DND-41 (cell line): Measurements from ENCODE around the gene ATP2B1.
"Not testable (repeated sequence)": the region's sequence is repeated elsewhere in the genome, so short reads cannot be mapped to it uniquely, and the experiment has no call there.

ENCODE experiments used
- ATAC-seq: fragments of 200-7000 bp; cut with Tn5 transposase; 3 replicates; pipeline ENCODE4 v1.9.1; 2021; ENCODE audit warnings: low read depth; ENCODE audit not compliant: insufficient read depth
- DNase-seq: peaks from one replicate; pipeline ENCODE4 v3.0.0-alpha.2; 2020
- H2AFZ ChIP-seq: 2 replicates; pipeline ENCODE4 v1.6.0; 2012; ENCODE audit warnings: low read depth, low read length
- H3K27ac ChIP-seq: 2 replicates; pipeline ENCODE4 v1.5.1; 2012; ENCODE audit warnings: low read length, inconsistent platforms
- H3K27me3 ChIP-seq: fragments of 200-600 bp; sonication (generic); 2 replicates; pipeline ENCODE4 v1.6.0; 2012; ENCODE audit warnings: low read length, mild to moderate bottlenecking, inconsistent platforms; ENCODE audit not compliant: insufficient read depth, poor library complexity
- H3K36me3 ChIP-seq: 2 replicates; pipeline ENCODE4 v1.5.1; 2012; ENCODE audit warnings: low read length, inconsistent platforms; ENCODE audit not compliant: insufficient read depth
- H3K4me1 ChIP-seq: 2 replicates; pipeline ENCODE4 v1.5.1; 2012; ENCODE audit warnings: mild to moderate bottlenecking, low read length; ENCODE audit not compliant: insufficient read depth
- H3K4me2 ChIP-seq: 2 replicates; pipeline ENCODE4 v1.6.0; 2012; ENCODE audit warnings: mild to moderate bottlenecking, moderate library complexity, low read length, inconsistent platforms; ENCODE audit not compliant: insufficient read depth
- H3K4me3 ChIP-seq, 2 experiments: fragments of 200-600 bp in 1 of 2; shearing (Covaris generic) in 1 of 2; 2 replicates each; pipeline ENCODE4 v1.5.1; 2012 to 2016; ENCODE audit warnings: inconsistent platforms in 2 of 2, low read length in 2 of 2, mild to moderate bottlenecking in 2 of 2, low read depth in 1 of 2, moderate library complexity in 1 of 2
- H3K79me2 ChIP-seq: 2 replicates; pipeline ENCODE4 v1.6.0; 2012; ENCODE audit warnings: low read length, inconsistent platforms; ENCODE audit not compliant: insufficient read depth
- H3K9ac ChIP-seq: 2 replicates; pipeline ENCODE4 v1.6.0; 2012; ENCODE audit warnings: low read depth, mild to moderate bottlenecking, inconsistent platforms, low read length, moderate library complexity
- H3K9me3 ChIP-seq: 2 replicates; pipeline ENCODE4 v1.5.1; 2012; ENCODE audit warnings: low read length, moderate library complexity, mild to moderate bottlenecking, inconsistent platforms; ENCODE audit not compliant: insufficient read depth, severe bottlenecking
- H4K20me1 ChIP-seq: 2 replicates; pipeline ENCODE4 v1.6.0; 2012; ENCODE audit warnings: low read length; ENCODE audit not compliant: insufficient read depth
- CTCF ChIP-seq: IDR thresholded peaks from 2 replicates; pipeline ENCODE4 v1.5.1; 2012; ENCODE audit warnings: borderline replicate concordance, low read length, moderate library complexity, mild to moderate bottlenecking; ENCODE audit not compliant: poor library complexity, severe bottlenecking; ENCODE audit errors: extremely low read depth
- EZH2 ChIP-seq: IDR thresholded peaks from 3 replicates; pipeline ENCODE4 v1.6.1; 2012; ENCODE audit warnings: borderline replicate concordance, low read depth, mild to moderate bottlenecking, moderate library complexity, low read length, inconsistent platforms; ENCODE audit not compliant: severe bottlenecking

Gene ATP2B1

GRCh38 chr12:89708565-89709156, at the start of gene ATP2B1:
Gene ATP2B1, minus strand, starts transcription at chr12:89708838. Its CDS starts 52,952 bp downstream, at chr12:89655886.
- Histone ChIP-seq H3K9me3 (no peaks in the 10 kb centered on the region), H3K27ac (peak within 1 kb of the TSS; percentile 90), H2AFZ (peak within 1 kb of the TSS; percentile 95), H3K4me2 (peak within 1 kb of the TSS; percentile 98), H3K4me1 (peaks cover 28% of the 10 kb centered on the region), H3K9ac (peak within 1 kb of the TSS; percentile 93), H4K20me1 (peaks cover 27% of the 10 kb centered on the region), H3K79me2 (peaks cover 47% of the 10 kb centered on the region), H3K36me3 (no peaks in the 10 kb centered on the region; the same call in 1 of the 2 replicates), H3K4me3 (peak within 1 kb of the TSS; percentile 70 to 91), H3K27me3 (peaks cover 15% of the 10 kb centered on the region)
- peak; percentile 65 for ATAC-seq
- peak; percentile 77 for DNase-seq
- TF ChIP-seq EZH2 = no peak
- peak; percentile 29 for TF ChIP-seq CTCF

GRCh38 chr12:89757987-89758386, 49.3 kb upstream of the ATP2B1 start:
- DNase-seq, H2AFZ ChIP-seq, H3K9ac ChIP-seq, H3K27ac ChIP-seq, H3K9me3 ChIP-seq, H3K79me2 ChIP-seq, H3K36me3 ChIP-seq, H3K4me2 ChIP-seq, H4K20me1 ChIP-seq, H3K4me3 ChIP-seq, H3K27me3 ChIP-seq, ATAC-seq: not testable (repeated sequence)
- peaks cover 18% of the 10 kb centered on the region for H3K4me1 ChIP-seq

- H2AFZ ChIP-seq = no peak overlapping the region
- DNase-seq = no peak
- TF ChIP-seq CTCF = no peak
- no peak for TF ChIP-seq EZH2
These were observed 48.2 kb upstream of the ATP2B1 start for GRCh38 chr12:89756585-89757398.

GRCh38 chr12:89756194-89756584, 47.6 kb upstream of the ATP2B1 start:
- H3K79me2 ChIP-seq = no peaks in the 10 kb centered on the region
- H3K27ac ChIP-seq = no peak overlapping the region
- H4K20me1 ChIP-seq = no peaks in the 10 kb centered on the region
- H3K4me3 ChIP-seq = no peak overlapping the region
- TF ChIP-seq EZH2 (no peak), CTCF (no peak)
- H3K9me3 ChIP-seq = no peaks in the 10 kb centered on the region
- no peaks in the 10 kb centered on the region for H3K27me3 ChIP-seq
- peaks cover 29% of the 10 kb centered on the region for H3K4me1 ChIP-seq
- no peak overlapping the region for H3K9ac ChIP-seq
- ATAC-seq (no peak), DNase-seq (no peak)
- no peak overlapping the region for H2AFZ ChIP-seq
- no peak overlapping the region for H3K4me2 ChIP-seq
- H3K36me3 ChIP-seq = no peaks in the 10 kb centered on the region

More at GRCh38 chr12:89756585-89757398, 48.2 kb upstream of the ATP2B1 start:
- no peaks in the 10 kb centered on the region for H3K27me3 ChIP-seq
- no peaks in the 10 kb centered on the region for H4K20me1 ChIP-seq
- H3K4me2 ChIP-seq = no peak overlapping the region
- H3K4me3 ChIP-seq = no peak overlapping the region
- H3K36me3 ChIP-seq = no peaks in the 10 kb centered on the region
- H3K4me1 ChIP-seq = peaks cover 30% of the 10 kb centered on the region
- no peaks in the 10 kb centered on the region for H3K79me2 ChIP-seq
- ATAC-seq = no peak
- H3K27ac ChIP-seq = no peak overlapping the region
- no peaks in the 10 kb centered on the region for H3K9me3 ChIP-seq
- no peak overlapping the region for H3K9ac ChIP-seq
